Esophagus squamous epithelium (tissue), 4 donors: ENCODE data around the gene GBP6.

ENCODE experiments used
- CTCF ChIP-seq, 6 experiments: fragments of 450-650 bp in 4 of 6; fragments of 200-600 bp in 2 of 6; sonication (generic) in 2 of 6; IDR thresholded peaks; one replicate each; pipeline ENCODE4 v1.5.1; 2016 to 2019; ENCODE audit warnings: antibody characterized with exemption in 6 of 6, mild to moderate bottlenecking in 4 of 6, moderate library complexity in 4 of 6
- POLR2A ChIP-seq, 4 donors: fragments of 450-650 bp; IDR thresholded peaks; one replicate each; pipeline ENCODE4 v1.6.1; 2017; ENCODE audit warnings: antibody characterized with exemption in 4 of 4, mild to moderate bottlenecking in 4 of 4, moderate library complexity in 3 of 4

- TF ChIP-seq POLR2A (IDR thresholded peaks at IDR 0.05) = no peak
- no peak for TF ChIP-seq CTCF (IDR thresholded peaks at IDR 0.05)
Measured at GRCh38 chr1:89350298-89350697, 13.6 kb upstream of the GBP6 start.
